ENCODE measurements around the gene NMBR.

DNA sequence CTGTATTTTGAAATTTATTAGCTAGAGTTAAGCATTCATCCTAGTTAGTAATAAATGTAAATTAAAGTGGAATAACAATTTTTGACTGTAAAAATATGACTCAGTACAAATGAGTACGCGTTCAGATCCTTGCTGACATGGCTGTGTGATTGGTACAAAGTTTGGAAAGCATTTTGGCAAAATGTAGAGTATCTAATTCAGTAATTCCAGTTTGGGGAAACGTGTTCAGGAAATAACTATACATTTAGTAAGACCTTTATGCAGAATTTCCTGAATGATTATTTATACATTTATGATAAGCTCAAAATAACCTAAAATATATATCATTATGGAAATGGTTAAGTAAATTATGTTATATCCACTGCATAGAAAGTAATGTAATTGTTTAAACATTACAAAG, 8.2 kb upstream of the NMBR start:
- TF ChIP-seq GATA3 (IDR thresholded peaks at IDR 0.05; ENCODE audit: low read depth, low read length): no peak
- TF ChIP-seq GATA2 (IDR thresholded peaks at IDR 0.05; ENCODE audit: low read depth, low read length): no peak
